Breast epithelium (tissue), 3 donors: Measurements from ENCODE around the gene BCAS3.

Source experiments
- CTCF ChIP-seq, 3 donors: fragments of 450-650 bp; IDR thresholded peaks; one replicate each; pipeline ENCODE4 v1.5.1; 2016 to 2017; ENCODE audit warnings: antibody characterized with exemption in 3 of 3, mild to moderate bottlenecking in 3 of 3, moderate library complexity in 3 of 3
- POLR2AphosphoS5 ChIP-seq, 3 donors: sonication (generic); formaldehyde crosslinking; IDR thresholded peaks; one replicate each; pipeline ENCODE4 v1.6.1; 2017; ENCODE audit warnings: antibody characterized with exemption in 3 of 3

- TF ChIP-seq CTCF (IDR thresholded peaks at IDR 0.05): no peak
- TF ChIP-seq POLR2AphosphoS5 (IDR thresholded peaks at IDR 0.05): no peak
Observed at GRCh38 chr17:61331886-61332285, 654.2 kb downstream of the BCAS3 start.
